GM19193 (cell line): Measurements from ENCODE around the gene MACIR.

ENCODE experiments used
- POLR2A ChIP-seq: IDR thresholded peaks from 4 replicates; pipeline ENCODE4 v1.6.1; 2011; ENCODE audit not compliant: insufficient read depth, insufficient read length; ENCODE audit errors: extremely low read depth

MACIR gene

DNA sequence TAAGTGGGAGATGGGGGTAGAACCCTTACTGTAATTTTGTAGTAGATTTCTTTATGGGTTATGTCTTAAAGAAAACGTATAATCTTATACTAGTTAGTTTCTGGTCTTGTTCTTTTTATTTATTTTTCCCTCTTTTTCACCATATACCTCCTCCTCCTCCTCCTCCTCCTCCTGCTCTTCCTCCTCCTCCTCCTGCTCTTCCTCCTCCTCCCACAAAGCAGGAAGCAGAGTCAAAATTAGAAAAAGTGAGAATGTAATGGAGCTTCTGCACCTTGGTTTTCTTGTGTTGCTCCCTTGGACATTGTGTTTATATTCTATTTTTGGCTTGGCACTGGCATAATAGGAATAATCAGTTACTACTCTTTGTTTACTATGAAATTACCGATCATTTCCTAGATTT lies 4.5 kb downstream of the MACIR start:
- TF ChIP-seq POLR2A: no peak

DNA sequence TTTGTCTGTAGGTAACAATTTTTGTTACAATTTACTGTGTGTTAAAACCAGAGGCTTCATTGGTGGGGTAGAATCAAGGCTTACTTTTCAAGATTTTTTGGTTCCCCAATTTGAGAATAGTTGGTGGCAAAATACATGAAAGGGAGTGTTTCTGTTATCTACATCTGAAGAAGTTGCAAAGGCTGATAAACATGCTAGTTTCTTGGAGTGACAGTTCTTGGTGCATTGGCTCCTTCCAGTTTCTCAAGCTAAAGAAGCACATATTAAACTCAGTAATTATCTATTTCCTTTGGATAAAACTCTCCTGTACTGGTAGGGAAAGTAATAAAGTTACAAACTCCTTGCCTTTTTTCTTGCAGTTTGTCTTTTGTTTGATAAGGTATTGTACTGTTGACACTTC lies 5.9 kb downstream of the MACIR start:
- no peak for TF ChIP-seq POLR2A

DNA sequence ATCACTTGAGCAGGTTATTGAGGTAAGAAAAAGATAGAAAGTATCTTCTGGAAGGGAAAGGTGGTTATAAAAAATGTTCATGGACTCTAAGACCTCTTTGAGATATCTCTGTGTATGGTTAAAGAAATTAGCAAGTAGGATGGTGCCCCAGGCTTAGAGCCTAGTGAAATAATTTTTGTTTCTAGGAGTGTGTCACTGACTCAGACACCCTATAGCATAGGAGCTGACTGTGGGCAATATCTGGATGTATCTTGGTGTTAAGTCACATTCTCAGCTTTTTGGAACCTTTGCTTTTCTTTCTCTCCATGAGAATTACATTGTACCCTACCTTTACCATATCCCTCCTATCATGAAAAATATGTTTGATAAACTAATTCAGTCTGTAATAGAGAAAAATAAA lies 12.0 kb downstream of the MACIR start:
- TF ChIP-seq POLR2A: no peak

DNA sequence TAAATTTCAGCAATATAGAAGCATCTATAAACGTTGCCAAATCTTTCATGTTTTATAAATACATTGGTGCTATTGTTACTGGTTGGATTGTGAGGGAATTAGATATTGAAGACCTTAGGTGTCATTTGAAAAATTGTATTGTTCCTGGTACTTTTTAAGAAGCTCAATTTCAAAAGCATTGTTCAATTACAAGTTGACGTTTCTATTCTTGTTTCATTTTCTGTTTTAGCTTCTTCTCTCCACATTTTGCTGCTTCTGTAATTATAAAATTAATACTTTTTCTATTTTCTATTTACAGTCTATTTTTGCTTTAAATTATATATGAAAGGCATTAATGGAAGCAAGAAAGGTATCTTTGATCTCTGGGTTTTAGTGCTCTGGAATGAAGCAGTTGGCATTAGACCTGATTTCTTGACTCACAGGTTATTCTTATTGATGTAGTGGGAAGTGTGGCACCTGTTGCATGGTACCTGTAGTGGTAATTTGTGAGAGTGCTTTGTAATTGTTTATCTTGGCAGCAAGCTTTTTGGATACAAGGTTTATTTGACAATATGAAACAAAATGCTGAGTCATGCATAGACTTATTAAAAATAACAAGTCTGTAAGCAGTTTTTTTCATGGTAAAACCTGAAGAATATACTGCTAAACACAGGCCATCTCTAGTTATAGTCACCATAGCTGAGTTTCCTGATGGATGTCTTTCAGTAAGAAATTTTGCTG lies 13.2 kb downstream of the MACIR start:
- no peak for TF ChIP-seq POLR2A

DNA sequence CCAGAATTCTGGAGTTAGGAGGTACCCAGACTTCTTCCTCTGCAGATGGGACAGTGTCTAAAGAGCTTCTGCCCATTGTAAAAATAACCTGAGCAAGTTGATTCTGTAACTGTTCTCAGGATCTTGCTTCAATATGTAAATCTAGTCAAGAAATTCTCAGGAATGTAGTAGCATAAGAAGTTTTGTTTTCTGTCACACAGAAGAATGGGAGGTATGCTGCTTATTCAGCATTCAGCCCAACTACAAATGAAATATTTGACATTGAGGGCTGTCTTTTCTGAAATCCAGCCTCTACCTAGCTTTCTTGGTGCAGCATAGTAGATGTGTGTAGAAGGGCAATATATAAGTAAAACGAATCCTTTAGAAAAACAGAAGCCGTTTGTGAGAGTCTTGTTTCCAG lies 13.8 kb downstream of the MACIR start:
- no peak for TF ChIP-seq POLR2A

DNA sequence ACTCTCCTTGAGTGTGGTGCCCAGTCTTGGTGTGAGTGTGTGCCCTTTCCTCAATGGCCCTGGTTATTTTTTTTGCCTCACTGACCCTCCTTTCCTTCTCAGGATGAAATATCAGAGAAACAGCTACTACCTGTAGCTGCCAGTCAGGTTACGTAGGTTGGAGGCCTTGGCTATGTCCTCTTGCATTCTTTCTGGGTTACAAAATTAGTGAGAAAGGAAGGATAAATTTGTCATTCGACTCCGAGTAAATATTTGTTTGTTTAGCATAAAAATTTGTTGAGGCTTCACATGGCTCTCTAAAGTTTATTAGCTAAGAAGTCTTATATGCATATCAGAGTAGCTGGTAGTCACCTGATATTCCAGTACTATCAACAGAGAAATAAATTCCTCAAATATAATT lies 15.4 kb downstream of the MACIR start:
- TF ChIP-seq POLR2A: no peak

DNA sequence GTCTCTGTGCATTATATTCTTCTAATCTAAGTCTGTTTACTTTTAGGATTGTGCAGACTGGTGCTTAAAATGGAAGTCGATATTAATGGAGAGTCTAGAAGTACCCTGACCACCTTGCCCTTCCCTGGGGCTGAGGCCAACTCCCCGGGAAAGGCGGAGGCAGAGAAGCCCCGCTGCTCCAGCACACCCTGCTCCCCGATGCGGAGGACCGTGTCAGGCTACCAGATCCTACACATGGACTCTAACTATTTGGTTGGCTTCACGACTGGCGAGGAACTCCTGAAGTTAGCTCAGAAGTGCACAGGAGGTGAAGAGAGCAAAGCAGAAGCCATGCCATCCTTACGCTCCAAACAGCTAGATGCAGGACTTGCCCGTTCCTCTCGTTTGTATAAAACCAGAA lies 17.3 kb downstream of the MACIR start:
- no peak for TF ChIP-seq POLR2A

DNA sequence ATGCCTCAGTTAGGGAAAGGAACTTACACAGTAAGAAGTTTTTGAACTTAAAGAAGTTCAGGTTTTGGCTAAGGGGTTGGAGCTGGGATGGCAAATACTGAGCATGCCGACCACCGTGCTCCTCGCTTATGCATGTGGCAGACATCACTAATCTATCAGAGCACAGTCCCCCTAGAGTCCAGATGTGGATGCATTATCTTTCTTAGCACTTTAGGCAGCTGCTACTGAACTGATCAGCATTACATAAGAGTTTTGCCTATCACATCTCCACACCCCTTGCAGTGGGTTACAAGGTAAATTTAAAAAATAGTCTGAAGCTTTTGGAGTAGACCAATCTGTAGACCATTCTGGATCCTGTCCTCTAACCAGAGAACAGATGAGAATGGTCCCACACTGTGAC lies 22.4 kb downstream of the MACIR start:
- no peak for TF ChIP-seq POLR2A

DNA sequence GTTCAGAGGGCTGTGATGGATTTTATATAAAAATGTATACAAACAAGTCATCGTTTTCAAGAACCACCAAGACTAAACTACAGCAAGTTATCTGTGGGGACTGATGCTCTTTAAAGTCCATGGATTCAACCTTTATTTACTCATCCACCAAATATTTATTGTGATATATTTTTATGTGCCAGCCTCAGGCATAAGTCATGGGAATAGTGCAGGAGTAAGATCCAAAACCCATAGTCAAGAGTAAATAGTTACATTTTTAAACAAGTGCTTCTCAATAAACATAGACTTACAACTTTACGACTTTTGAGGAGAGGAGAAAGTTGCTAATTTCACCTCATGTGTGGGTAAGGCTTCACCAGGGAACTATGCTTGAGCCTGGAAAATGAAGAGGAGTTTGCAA lies 24.6 kb downstream of the MACIR start:
- TF ChIP-seq POLR2A: no peak

DNA sequence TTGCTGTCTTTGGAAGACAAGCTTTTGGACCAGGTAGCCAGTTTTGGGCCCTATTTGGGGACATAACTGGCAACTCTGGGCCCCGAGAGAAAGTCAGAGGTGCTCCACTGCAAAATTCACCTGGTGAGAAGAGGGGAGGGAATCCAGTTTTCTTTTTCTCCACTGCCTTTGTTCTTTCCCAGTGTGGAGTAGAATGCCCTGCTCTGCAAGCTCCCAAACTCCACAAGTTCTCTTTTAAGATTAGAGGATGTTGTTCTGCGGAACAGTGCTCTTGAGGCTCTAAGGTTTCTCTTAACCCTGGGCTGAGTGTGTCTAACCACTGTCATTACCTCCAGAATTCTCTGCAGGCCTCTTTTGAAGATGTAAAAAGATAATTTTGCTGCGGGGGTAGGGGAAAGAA lies 25.3 kb downstream of the MACIR start:
- TF ChIP-seq POLR2A: no peak

DNA sequence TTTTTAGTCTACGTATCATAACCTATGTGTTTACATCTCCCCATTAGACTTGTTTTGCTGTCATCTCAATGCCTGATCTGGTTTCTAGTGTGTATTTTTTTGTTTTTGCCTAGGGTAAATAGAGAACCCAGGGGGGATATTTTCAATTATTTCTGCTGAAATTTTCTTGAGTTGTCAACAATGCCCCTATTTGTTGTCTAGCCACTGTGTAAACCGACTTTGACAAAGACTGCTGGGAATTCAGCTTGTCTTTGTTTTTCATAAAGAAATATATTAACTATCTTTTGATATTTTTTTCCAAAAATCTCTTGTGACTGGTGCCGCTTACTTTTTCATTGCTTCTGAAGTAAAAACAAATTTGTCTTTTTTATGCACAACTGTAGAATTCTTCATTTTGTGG lies 28.1 kb downstream of the MACIR start:
- TF ChIP-seq POLR2A: no peak

DNA sequence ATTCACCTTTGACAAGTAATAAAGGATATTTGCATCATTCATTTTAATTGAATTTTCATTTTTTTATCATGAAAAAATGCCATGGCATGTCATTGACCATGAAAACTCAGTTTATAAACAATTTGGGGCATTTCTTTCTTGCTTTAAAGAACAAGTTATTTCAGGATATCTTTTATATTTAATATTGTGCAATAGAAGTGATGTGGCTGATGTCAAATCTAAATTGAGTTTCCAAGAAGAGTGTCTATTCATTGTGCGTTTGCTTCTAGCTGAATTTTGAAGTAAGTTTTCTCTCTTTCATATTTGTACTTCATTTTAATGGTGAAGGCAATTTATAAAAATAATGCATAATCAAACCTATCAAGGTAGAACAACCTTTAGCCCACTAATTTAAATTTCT lies 30.5 kb downstream of the MACIR start:
- no peak for TF ChIP-seq POLR2A

DNA sequence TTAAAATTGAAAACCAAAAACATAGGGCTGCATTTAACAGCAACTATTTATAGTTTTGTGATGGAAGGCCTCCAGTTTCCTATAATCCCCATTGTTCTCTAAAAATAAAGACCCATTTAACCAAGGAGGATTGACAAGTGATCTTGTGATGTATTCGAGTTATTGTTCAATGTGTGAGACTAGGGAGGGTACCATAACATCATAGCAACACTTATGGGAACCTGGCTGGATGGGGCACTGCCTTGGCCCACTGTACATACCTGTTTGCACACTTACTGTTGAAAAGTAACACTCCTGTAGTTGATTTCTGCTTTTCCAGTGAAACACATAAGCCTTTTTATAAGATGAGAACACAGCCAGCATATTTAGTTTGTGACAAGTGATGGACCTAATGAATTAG lies 32.3 kb downstream of the MACIR start:
- TF ChIP-seq POLR2A: no peak

DNA sequence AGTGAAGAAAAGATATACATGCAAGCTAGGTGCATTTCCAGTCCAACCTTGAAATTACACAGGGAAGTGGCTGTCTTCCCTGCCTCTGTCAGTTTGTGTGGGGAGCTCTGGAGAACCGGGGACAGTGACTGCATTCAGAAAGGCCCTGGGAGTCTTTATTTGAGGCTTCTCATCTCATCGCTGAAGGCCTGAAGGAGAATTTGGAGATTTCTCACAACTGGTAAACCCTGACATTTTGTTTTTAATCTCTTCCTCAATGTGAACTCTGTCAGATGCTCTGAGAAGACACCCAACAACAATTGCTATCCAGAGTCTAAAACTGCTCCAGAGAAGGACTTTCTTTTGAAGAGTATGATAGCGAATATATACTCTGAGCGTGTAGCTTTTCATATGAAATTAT lies 33.0 kb downstream of the MACIR start:
- no peak for TF ChIP-seq POLR2A

DNA sequence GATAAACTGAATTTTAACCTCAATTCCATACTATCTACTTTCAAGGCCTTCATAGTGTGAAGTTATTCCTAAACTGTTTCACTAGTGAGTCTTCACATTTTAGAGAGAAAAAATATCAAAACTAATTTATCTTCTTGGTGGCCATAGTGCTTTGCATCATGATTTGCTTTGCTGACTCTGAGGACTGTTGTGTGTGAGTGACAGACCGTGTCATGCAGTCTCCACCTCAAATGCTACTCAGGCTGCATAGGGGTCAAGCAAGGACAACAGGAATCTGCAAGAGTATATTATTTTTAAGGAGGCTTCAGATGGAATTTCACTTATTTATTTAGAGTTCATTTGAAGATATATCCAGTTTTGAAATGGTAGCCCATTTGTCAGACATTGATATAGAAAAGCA lies 34.5 kb downstream of the MACIR start:
- no peak for TF ChIP-seq POLR2A

DNA sequence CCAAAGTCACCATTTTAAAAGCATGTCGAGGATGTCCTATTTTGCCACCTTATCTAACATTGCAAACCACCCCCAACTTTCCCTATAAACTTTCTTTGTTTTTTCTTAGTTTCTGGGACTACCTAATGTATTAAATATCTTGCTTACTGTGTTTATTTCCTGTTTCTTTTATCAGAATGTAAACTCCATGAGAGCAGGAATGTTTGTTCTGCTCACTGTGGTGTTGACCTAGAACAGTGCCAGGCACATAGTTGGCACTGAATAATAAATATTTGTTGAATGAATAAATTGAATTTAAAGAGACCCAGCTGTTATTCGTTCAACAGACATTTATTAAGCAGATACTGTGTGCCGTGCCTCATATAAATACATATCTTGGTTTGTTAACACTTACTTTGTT lies 35.2 kb downstream of the MACIR start:
- TF ChIP-seq POLR2A: no peak

DNA sequence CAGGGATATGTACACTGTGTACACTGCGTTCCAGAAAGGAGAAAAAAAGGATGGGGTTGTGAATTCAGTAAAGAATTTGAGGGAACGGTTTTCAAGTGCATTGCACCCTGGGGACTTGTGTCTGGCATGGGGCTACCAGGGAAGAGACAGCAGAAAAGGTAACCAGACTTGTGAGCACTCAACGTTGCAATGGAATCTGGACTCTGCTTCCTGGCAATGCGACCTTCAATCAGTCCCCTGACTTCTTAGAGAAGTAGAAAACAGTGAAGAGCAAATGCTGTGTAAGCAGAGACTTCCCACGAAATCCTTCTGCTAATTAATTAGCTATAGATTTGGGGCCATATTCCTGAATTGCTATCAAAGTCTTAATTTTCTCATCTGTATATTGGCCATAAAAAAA lies 36.3 kb downstream of the MACIR start:
- TF ChIP-seq POLR2A: no peak
